Karpas-422 (cell line): ENCODE data around the gene PRRG3. TPM values are rescaled to one million over a fixed set of nuclear protein-coding genes. Genes with fewer than 3 reads are reported as not detected.

Experiments
- DNase-seq: peaks from one replicate; pipeline ENCODE4 v3.0.0-alpha.2; 2015
- H2AFZ ChIP-seq: fragments of 200-600 bp; sonication (generic); 2 replicates; pipeline ENCODE4 v1.6.1; 2014; ENCODE audit warnings: antibody characterized with exemption, low read length, mixed read lengths
- H3K27ac ChIP-seq: fragments of 200-600 bp; sonication (generic); 2 replicates; pipeline ENCODE4 v1.5.1; 2014; ENCODE audit warnings: mild to moderate bottlenecking, low read length, moderate library complexity
- H3K27me3 ChIP-seq: fragments of 200-600 bp; sonication (generic); 2 replicates; pipeline ENCODE4 v1.6.1; 2014; ENCODE audit warnings: low read length, mixed read lengths
- H3K36me3 ChIP-seq: fragments of 200-600 bp; sonication (generic); 2 replicates; pipeline ENCODE4 v1.6.1; 2014; ENCODE audit warnings: low read length, mixed read lengths; ENCODE audit not compliant: insufficient read depth
- H3K4me1 ChIP-seq: fragments of 200-600 bp; sonication (generic); 2 replicates; pipeline ENCODE4 v1.6.1; 2014; ENCODE audit warnings: mild to moderate bottlenecking, low read length, mixed read lengths
- H3K4me2 ChIP-seq: fragments of 200-600 bp; sonication (generic); 2 replicates; pipeline ENCODE4 v1.6.1; 2014; ENCODE audit warnings: low read length, low read depth, mild to moderate bottlenecking; ENCODE audit not compliant: poor library complexity, severe bottlenecking
- H3K4me3 ChIP-seq: fragments of 200-600 bp; sonication (generic); 2 replicates; pipeline ENCODE4 v1.5.1; 2014; ENCODE audit warnings: mild to moderate bottlenecking, antibody characterized with exemption, low read length, mixed read lengths
- H3K79me2 ChIP-seq: fragments of 200-600 bp; sonication (generic); 2 replicates; pipeline ENCODE4 v1.6.1; 2014; ENCODE audit warnings: mild to moderate bottlenecking, low read length, mixed read lengths
- H3K9ac ChIP-seq: fragments of 200-600 bp; sonication (generic); 2 replicates; pipeline ENCODE4 v1.6.0; 2014; ENCODE audit warnings: low read length
- H3K9me2 ChIP-seq: fragments of 200-600 bp; sonication (generic), shearing (Covaris generic); replicated peaks from 2 replicates; pipeline ENCODE4 v1.6.0; 2014; ENCODE audit warnings: mild to moderate bottlenecking, low read length, moderate library complexity; ENCODE audit not compliant: insufficient read depth
- H3K9me3 ChIP-seq: fragments of 300-700, 200-600 bp; sonication (generic); 2 replicates; pipeline ENCODE4 v1.6.1; 2014; ENCODE audit warnings: low read length, mixed read lengths
- H4K20me1 ChIP-seq: fragments of 200-600 bp; sonication (generic); 2 replicates; pipeline ENCODE4 v1.6.1; 2014; ENCODE audit warnings: mild to moderate bottlenecking, antibody characterized with exemption, low read length, low read depth; ENCODE audit not compliant: insufficient read depth
- total RNA-seq: library from RNA; depleted of rRNA; stranded (reverse); fragments of >200 nt; shearing (Covaris generic); gene quantifications from 2 replicates; pipeline ENCODE4 v1.2.3, GENCODE V29; 2014; ENCODE audit warnings: low replicate concordance

PRRG3 gene
- total RNA-seq, 1 experiment from 2014 or later, result not detected

GRCh38 chrX:151711787-151712186, 16.5 kb downstream of the PRRG3 start:
- H3K36me3 ChIP-seq, result no peaks in the 10 kb centered on the region
- H3K27me3 ChIP-seq, result no peaks in the 10 kb centered on the region
- DNase-seq, result no peak

GRCh38 chrX:151712253-151712652, 17.0 kb downstream of the PRRG3 start:
- Histone ChIP-seq H3K9me3 (no peaks in the 10 kb centered on the region), H4K20me1 (no peaks in the 10 kb centered on the region), H3K4me1 (no peaks in the 10 kb centered on the region), H3K27ac (no peak overlapping the region), H3K9me2 (no peaks in the 10 kb centered on the region), H3K36me3 (no peaks in the 10 kb centered on the region), H3K4me3 (no peak overlapping the region), H2AFZ (no peak overlapping the region), H3K9ac (no peak overlapping the region), H3K4me2 (no peak overlapping the region), H3K27me3 (no peaks in the 10 kb centered on the region), H3K79me2 (no peaks in the 10 kb centered on the region)
- DNase-seq, result no peak

More at GRCh38 chrX:151711787-151712186, 16.5 kb downstream of the PRRG3 start:
- H3K4me1 ChIP-seq, result no peaks in the 10 kb centered on the region
- H3K9me3 ChIP-seq, result no peaks in the 10 kb centered on the region
- H3K9ac ChIP-seq, result no peak overlapping the region
- H3K27ac ChIP-seq, result no peak overlapping the region
- no peaks in the 10 kb centered on the region for H3K9me2 ChIP-seq
- no peaks in the 10 kb centered on the region for H4K20me1 ChIP-seq
- no peak overlapping the region for H2AFZ ChIP-seq
- H3K4me3 ChIP-seq, result no peak overlapping the region
- H3K79me2 ChIP-seq, result no peaks in the 10 kb centered on the region
- H3K4me2 ChIP-seq, result no peak overlapping the region

DNA sequence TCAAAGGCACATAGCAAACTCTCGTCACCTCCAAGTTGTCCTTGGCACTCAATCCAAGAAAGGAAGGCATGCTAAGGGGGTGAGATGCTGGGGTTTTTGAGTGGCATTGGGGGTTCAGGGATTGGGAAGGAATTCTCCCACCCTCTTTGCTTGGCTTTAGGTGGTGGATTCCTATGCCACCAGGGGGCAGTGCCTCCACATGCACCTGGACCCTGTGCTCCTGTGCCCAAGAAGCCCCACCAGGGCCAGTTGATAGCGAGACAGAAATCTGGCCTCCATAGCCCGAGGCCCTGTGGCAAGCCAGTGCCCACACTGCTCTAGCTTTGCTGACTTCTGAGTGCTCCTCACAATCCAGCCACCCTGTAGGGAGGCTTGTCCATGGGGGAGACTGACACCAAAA, 18.6 kb downstream of the PRRG3 start:
- H4K20me1 ChIP-seq, result no peaks in the 10 kb centered on the region
- H3K79me2 ChIP-seq, result no peaks in the 10 kb centered on the region
- no peak overlapping the region for H2AFZ ChIP-seq
- no peak overlapping the region for H3K9ac ChIP-seq
- no peak overlapping the region for H3K27ac ChIP-seq
- H3K36me3 ChIP-seq, result no peaks in the 10 kb centered on the region
- no peak overlapping the region for H3K4me2 ChIP-seq
- H3K4me3 ChIP-seq, result no peak overlapping the region
- no peaks in the 10 kb centered on the region for H3K4me1 ChIP-seq
- DNase-seq, result peak; percentile 75
- H3K27me3 ChIP-seq, result no peaks in the 10 kb centered on the region
- no peaks in the 10 kb centered on the region for H3K9me2 ChIP-seq
- H3K9me3 ChIP-seq, result no peaks in the 10 kb centered on the region

DNA sequence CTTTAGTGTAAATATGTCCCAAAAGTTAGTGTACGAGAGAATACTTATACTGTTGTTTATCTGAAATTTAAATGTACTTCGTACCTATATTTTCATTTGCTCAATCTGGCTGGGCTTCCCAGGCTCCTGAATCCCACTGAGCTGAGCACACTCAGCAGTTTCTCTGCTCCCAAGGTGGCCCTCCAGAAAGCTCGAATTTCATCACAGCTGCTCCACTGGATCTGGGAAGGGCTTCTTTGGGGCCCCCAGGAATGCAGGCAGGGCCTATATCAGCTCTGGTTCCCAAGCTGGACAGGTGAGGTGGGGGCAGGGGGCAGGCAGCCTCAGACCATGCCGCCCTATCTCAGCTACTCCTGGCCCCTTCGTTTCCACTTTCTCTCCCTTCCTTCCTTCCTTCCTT, 19.1 kb downstream of the PRRG3 start:
- no peaks in the 10 kb centered on the region for H3K4me1 ChIP-seq
- H3K9ac ChIP-seq, result no peak overlapping the region
- H3K9me2 ChIP-seq, result no peaks in the 10 kb centered on the region
- DNase-seq, result no peak
- H3K9me3 ChIP-seq, result no peaks in the 10 kb centered on the region
- no peaks in the 10 kb centered on the region for H3K79me2 ChIP-seq
- H2AFZ ChIP-seq, result no peak overlapping the region
- H3K4me3 ChIP-seq, result no peak overlapping the region
- no peaks in the 10 kb centered on the region for H3K27me3 ChIP-seq
- no peak overlapping the region for H3K27ac ChIP-seq
- H3K4me2 ChIP-seq, result no peak overlapping the region
- no peaks in the 10 kb centered on the region for H3K36me3 ChIP-seq
- no peaks in the 10 kb centered on the region for H4K20me1 ChIP-seq

DNA sequence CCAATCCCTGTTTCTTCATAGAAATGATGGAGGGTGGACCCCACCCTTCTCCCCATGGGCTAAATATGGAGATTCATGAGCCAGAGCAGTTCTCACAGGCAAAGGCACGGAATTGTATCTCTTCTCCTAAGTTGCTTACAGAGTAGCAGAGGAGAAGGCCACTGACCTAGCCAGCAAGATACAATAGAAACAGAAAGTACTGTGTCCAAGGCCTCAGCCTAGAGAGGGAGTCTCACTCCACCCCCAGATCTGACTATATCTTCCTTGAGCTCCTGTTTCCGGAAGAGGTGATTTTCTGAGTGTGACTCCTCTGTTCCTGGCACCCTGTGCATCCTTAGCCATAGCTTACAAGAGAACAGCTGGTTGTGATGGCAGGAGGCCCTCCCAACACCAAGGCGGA, 20.5 kb downstream of the PRRG3 start, which contains the start of gene FATE1:
FATE1 (plus strand) TSS at position 284 of the 400 bp plus-strand sequence; CDS start at position 369, 85 bp downstream.
- H3K4me1 ChIP-seq, result no peaks in the 10 kb centered on the region
- H3K4me2 ChIP-seq, result no peak within 1 kb of the TSS
- no peak within 1 kb of the TSS for H3K9ac ChIP-seq
- no peaks in the 10 kb centered on the region for H3K9me2 ChIP-seq
- DNase-seq, result no peak
- no peaks in the 10 kb centered on the region for H3K27me3 ChIP-seq
- no peaks in the 10 kb centered on the region for H4K20me1 ChIP-seq
- no peak within 1 kb of the TSS for H2AFZ ChIP-seq
- H3K36me3 ChIP-seq, result no peaks in the 10 kb centered on the region
- H3K9me3 ChIP-seq, result no peaks in the 10 kb centered on the region
- no peak within 1 kb of the TSS for H3K4me3 ChIP-seq
- no peak within 1 kb of the TSS for H3K27ac ChIP-seq
- H3K79me2 ChIP-seq, result no peaks in the 10 kb centered on the region

GRCh38 chrX:151722241-151722846, 27.1 kb downstream of the PRRG3 start:
- H3K9me3 ChIP-seq, result no peaks in the 10 kb centered on the region

GRCh38 chrX:151723156-151723760, 28.0 kb downstream of the PRRG3 start:
- no peak overlapping the region for H3K9ac ChIP-seq
- H3K36me3 ChIP-seq, result no peaks in the 10 kb centered on the region
- no peak for DNase-seq

More at GRCh38 chrX:151722241-151722846, 27.1 kb downstream of the PRRG3 start:
- Histone ChIP-seq H2AFZ (no peak overlapping the region), H3K27ac (no peak overlapping the region), H3K9ac (no peak overlapping the region), H3K9me2 (no peaks in the 10 kb centered on the region), H3K4me3 (no peak overlapping the region), H3K79me2 (no peaks in the 10 kb centered on the region), H3K36me3 (no peaks in the 10 kb centered on the region), H3K4me1 (no peaks in the 10 kb centered on the region), H3K27me3 (no peaks in the 10 kb centered on the region), H3K4me2 (no peak overlapping the region), H4K20me1 (no peaks in the 10 kb centered on the region)
- DNase-seq, result no peak

GRCh38 chrX:151724563-151725337, 29.5 kb downstream of the PRRG3 start:
- H3K4me3 ChIP-seq, result no peak overlapping the region
- H3K27ac ChIP-seq, result no peak overlapping the region
- no peaks in the 10 kb centered on the region for H3K79me2 ChIP-seq
- no peaks in the 10 kb centered on the region for H4K20me1 ChIP-seq
- no peaks in the 10 kb centered on the region for H3K36me3 ChIP-seq
- H3K27me3 ChIP-seq, result no peaks in the 10 kb centered on the region
- H2AFZ ChIP-seq, result no peak overlapping the region
- H3K9me2 ChIP-seq, result no peaks in the 10 kb centered on the region
- no peak overlapping the region for H3K9ac ChIP-seq
- no peak overlapping the region for H3K4me2 ChIP-seq
- no peaks in the 10 kb centered on the region for H3K9me3 ChIP-seq
- no peaks in the 10 kb centered on the region for H3K4me1 ChIP-seq
- no peak for DNase-seq

More at GRCh38 chrX:151723156-151723760, 28.0 kb downstream of the PRRG3 start:
- Histone ChIP-seq H3K4me1 (no peaks in the 10 kb centered on the region), H3K27me3 (no peaks in the 10 kb centered on the region), H2AFZ (no peak overlapping the region), H3K79me2 (no peaks in the 10 kb centered on the region), H3K4me2 (no peak overlapping the region), H3K4me3 (no peak overlapping the region), H4K20me1 (no peaks in the 10 kb centered on the region), H3K9me2 (no peaks in the 10 kb centered on the region), H3K9me3 (no peaks in the 10 kb centered on the region), H3K27ac (no peak overlapping the region)
